HUDEP-2 (cell line): ENCODE results near the gene EGFR.

ENCODE experiments used
- DNase-seq, 76 experiments: peaks; one replicate each; lab custom pipeline; 2025; ENCODE audit not compliant: unreplicated experiment in 76 of 76; lab: John Stamatoyannopoulos, UW

Gene EGFR

GRCh38 chr7:55099821-55100543 is 81.2 kb downstream of the EGFR start:
- no peak for DNase-seq

- no peak for DNase-seq
Measured at GRCh38 chr7:55100544-55101327, 81.9 kb downstream of the EGFR start.

- no peak for DNase-seq
Measured at GRCh38 chr7:55101359-55101758, 82.5 kb downstream of the EGFR start.

- DNase-seq = no peak
Measured at GRCh38 chr7:55104123-55104522, 85.3 kb downstream of the EGFR start.

GRCh38 chr7:55104712-55105433 is 86.1 kb downstream of the EGFR start:
- no peak for DNase-seq

- DNase-seq = no peak
Measured at GRCh38 chr7:55105952-55106351, 87.1 kb downstream of the EGFR start.

GRCh38 chr7:55107946-55108345 is 89.1 kb downstream of the EGFR start:
- no peak for DNase-seq

- no peak for DNase-seq
Measured at GRCh38 chr7:55108401-55108800, 89.6 kb downstream of the EGFR start.

- no peak for DNase-seq
Measured at GRCh38 chr7:55108818-55109217, 90.0 kb downstream of the EGFR start.

- no peak for DNase-seq
Measured at GRCh38 chr7:55109404-55110167, 90.8 kb downstream of the EGFR start.

GRCh38 chr7:55110282-55110992 is 91.6 kb downstream of the EGFR start:
- no peak for DNase-seq

GRCh38 chr7:55110993-55111361 is 92.2 kb downstream of the EGFR start:
- no peak for DNase-seq

- DNase-seq = no peak
Measured at GRCh38 chr7:55112056-55112455, 93.2 kb downstream of the EGFR start.

GRCh38 chr7:55113760-55114540 is 95.1 kb downstream of the EGFR start:
- DNase-seq = no peak

GRCh38 chr7:55117286-55117685 is 98.5 kb downstream of the EGFR start:
- no peak for DNase-seq

GRCh38 chr7:55118426-55118825 is 99.6 kb downstream of the EGFR start:
- no peak for DNase-seq

GRCh38 chr7:55119571-55119970 is 100.8 kb downstream of the EGFR start:
- no peak for DNase-seq

GRCh38 chr7:55120074-55120473 is 101.3 kb downstream of the EGFR start:
- DNase-seq = no peak

GRCh38 chr7:55120501-55121198 is 101.8 kb downstream of the EGFR start:
- DNase-seq = no peak
